HepG2 (cell line): ENCODE results near the gene GINM1. TPM values are rescaled to one million over a fixed set of nuclear protein-coding genes. Genes with fewer than 3 reads are reported as not detected.

ENCODE experiments used
- ASH2L ChIP-seq: fragments of 300-600, 200-600 bp; sonication (generic); IDR thresholded peaks from 2 replicates; pipeline ENCODE4 v1.7.0; 2017; ENCODE audit warnings: low read depth, mild to moderate bottlenecking, moderate library complexity, mixed read lengths, low read length; ENCODE audit not compliant: insufficient read length
- PCBP2 ChIP-seq: fragments of 200-400 bp; formaldehyde crosslinking; optimal IDR thresholded peaks from 2 replicates; pipeline ENCODE3; 2018; ENCODE audit warnings: low read length, low read depth; ENCODE audit not compliant: poor library complexity, severe bottlenecking
- REPIN1 ChIP-seq: sonication (generic); formaldehyde crosslinking; IDR thresholded peaks from 2 replicates; pipeline ENCODE4 v1.8.0; 2022; ENCODE audit warnings: missing genetic modification reagents, low read depth, mild to moderate bottlenecking, borderline replicate concordance
- RFXAP ChIP-seq: sonication (generic); formaldehyde crosslinking; IDR thresholded peaks from 2 replicates; pipeline ENCODE4 v1.4.0; 2020; ENCODE audit warnings: missing genetic modification reagents, borderline replicate concordance
- SP140L ChIP-seq: sonication (generic); formaldehyde crosslinking; IDR thresholded peaks from 2 replicates; pipeline ENCODE4 v1.4.0; 2020; ENCODE audit warnings: missing genetic modification reagents, borderline replicate concordance
- SRSF1 ChIP-seq: fragments of 200-400 bp; formaldehyde crosslinking; optimal IDR thresholded peaks from 2 replicates; pipeline ENCODE3; 2017; ENCODE audit warnings: mild to moderate bottlenecking, low read depth, low read length, moderate library complexity
- TOE1 ChIP-seq: sonication (generic); formaldehyde crosslinking; IDR thresholded peaks from 2 replicates; pipeline ENCODE4 v1.4.0; 2020; ENCODE audit warnings: mild to moderate bottlenecking, missing genetic modification reagents
- ZBTB3 ChIP-seq: sonication (generic); formaldehyde crosslinking; IDR thresholded peaks from 2 replicates; pipeline ENCODE4 v1.4.0; 2020; ENCODE audit warnings: low read depth, mild to moderate bottlenecking, moderate library complexity, missing genetic modification reagents, borderline replicate concordance
- ZFP37 ChIP-seq: sonication (generic); formaldehyde crosslinking; IDR thresholded peaks from 2 replicates; pipeline ENCODE4 v1.4.0; 2020; ENCODE audit warnings: missing genetic modification reagents, borderline replicate concordance
- ZFP82 ChIP-seq: sonication (generic); formaldehyde crosslinking; IDR thresholded peaks from 2 replicates; pipeline ENCODE4 v1.5.1; 2020; ENCODE audit warnings: mild to moderate bottlenecking, missing genetic modification reagents, borderline replicate concordance
- ZNF816 ChIP-seq: sonication (generic); formaldehyde crosslinking; IDR thresholded peaks from 2 replicates; pipeline ENCODE4 v1.8.0; 2022; ENCODE audit warnings: missing genetic modification reagents, mild to moderate bottlenecking, borderline replicate concordance
- polyA plus RNA-seq, 8 experiments: library from polyadenylated mRNA; depleted of rRNA in 3 of 8; stranded (reverse) in 7 of 8; unstranded in 1 of 8; fragments of >200 nt; fragmentation: Illumina TruSeq in 4 of 8; extraction: Trizol in 4 of 8; gene quantifications; 2 replicates each; pipeline versions ENCODE4 v1.2.1 to v1.2.3, GENCODE V29; 2011 to 2016; ENCODE audit warnings: low read depth in 4 of 8, missing spikeins in 1 of 8, mixed read lengths in 1 of 8; ENCODE audit not compliant: insufficient read depth in 1 of 8
- total RNA-seq, 5 experiments: library from RNA; depleted of rRNA; stranded (reverse); fragments of >200 nt; fragmentation: Illumina TruSeq; extraction: Trizol; gene quantifications; 2 replicates each; pipeline ENCODE4 v1.2.3, GENCODE V29; 2016; ENCODE audit warnings: low read depth in 1 of 5
- TF ChIP-seq, protein P1 (sequence below): sonication (generic); formaldehyde crosslinking; IDR thresholded peaks from 2 replicates; pipeline ENCODE4 v1.5.1; 2020; ENCODE audit warnings: mild to moderate bottlenecking, missing genetic modification reagents, moderate library complexity
- TF ChIP-seq, protein P2 (sequence below): sonication (generic); formaldehyde crosslinking; IDR thresholded peaks from 2 replicates; pipeline ENCODE4 v1.5.1; 2020; ENCODE audit warnings: mild to moderate bottlenecking, missing genetic modification reagents, borderline replicate concordance
- TF ChIP-seq, protein P3 (sequence below): IDR thresholded peaks from 2 replicates; pipeline ENCODE4 v1.6.1; 2012; ENCODE audit warnings: inconsistent platforms

The GINM1 gene
- total and polyA plus RNA-seq, 2 of the 13 experiments (the other 11 are each of a cell fraction or from before 2014, with no cell fraction given): 19.4 to 27.5 TPM

DNA sequence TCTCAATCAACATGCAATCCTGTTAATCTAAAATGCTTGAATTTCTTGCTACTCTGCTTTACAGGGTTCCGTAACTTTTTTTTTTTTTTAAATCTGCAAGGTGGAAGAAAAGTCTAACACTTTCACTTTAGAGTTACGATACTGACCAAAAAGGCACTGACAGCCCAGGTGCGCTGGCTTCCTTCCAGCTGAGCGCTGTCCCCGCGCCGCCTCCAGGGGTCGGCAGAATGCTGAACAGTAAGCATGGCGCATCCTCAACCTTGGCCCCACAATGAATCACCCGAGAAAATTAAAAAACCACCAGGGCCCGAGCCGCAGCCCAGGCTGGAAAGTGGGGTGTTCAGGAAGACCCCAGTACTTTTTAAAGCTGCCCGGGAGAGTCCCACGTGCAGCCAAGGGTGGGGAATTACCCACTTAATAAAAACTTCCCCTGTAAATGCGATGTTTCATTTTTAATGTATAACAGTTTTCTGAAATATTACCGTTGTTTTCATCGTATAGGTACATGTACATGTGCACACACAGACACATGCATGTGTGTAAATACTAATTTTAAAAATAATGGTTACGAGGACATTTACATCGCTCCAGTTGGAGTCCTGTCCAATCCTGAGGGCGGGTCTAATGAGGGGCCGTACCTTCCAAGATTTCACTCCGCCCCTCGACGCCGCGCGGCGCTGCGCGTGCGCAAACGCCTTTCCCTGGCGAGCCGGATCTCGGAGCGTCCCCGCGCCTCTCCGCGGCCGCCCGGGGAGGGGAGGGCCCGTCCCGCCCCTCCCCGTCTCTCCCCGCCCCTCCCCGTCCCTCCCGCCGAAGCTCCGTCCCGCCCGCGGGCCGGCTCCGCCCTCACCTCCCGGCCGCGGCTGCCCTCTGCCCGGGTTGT is at the start of gene GINM1 (continued):
- TF ChIP-seq TOE1: no peak
- no peak for TF ChIP-seq SRSF1
- TF ChIP-seq SP140L (CRISPR knock-in tag): peak; percentile 70; the same call in 1 of the 2 replicates
- no peak for TF ChIP-seq ZFP37
- TF ChIP-seq, protein P1, sequence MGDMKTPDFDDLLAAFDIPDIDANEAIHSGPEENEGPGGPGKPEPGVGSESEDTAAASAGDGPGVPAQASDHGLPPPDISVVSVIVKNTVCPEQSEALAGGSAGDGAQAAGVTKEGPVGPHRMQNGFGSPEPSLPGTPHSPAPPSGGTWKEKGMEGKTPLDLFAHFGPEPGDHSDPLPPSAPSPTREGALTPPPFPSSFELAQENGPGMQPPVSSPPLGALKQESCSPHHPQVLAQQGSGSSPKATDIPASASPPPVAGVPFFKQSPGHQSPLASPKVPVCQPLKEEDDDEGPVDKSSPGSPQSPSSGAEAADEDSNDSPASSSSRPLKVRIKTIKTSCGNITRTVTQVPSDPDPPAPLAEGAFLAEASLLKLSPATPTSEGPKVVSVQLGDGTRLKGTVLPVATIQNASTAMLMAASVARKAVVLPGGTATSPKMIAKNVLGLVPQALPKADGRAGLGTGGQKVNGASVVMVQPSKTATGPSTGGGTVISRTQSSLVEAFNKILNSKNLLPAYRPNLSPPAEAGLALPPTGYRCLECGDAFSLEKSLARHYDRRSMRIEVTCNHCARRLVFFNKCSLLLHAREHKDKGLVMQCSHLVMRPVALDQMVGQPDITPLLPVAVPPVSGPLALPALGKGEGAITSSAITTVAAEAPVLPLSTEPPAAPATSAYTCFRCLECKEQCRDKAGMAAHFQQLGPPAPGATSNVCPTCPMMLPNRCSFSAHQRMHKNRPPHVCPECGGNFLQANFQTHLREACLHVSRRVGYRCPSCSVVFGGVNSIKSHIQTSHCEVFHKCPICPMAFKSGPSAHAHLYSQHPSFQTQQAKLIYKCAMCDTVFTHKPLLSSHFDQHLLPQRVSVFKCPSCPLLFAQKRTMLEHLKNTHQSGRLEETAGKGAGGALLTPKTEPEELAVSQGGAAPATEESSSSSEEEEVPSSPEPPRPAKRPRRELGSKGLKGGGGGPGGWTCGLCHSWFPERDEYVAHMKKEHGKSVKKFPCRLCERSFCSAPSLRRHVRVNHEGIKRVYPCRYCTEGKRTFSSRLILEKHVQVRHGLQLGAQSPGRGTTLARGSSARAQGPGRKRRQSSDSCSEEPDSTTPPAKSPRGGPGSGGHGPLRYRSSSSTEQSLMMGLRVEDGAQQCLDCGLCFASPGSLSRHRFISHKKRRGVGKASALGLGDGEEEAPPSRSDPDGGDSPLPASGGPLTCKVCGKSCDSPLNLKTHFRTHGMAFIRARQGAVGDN (CRISPR knock-in tag): no peak; the same call in 1 of the 2 replicates
- peak; percentile 73; the same call in 1 of the 2 replicates for TF ChIP-seq REPIN1 (CRISPR knock-in tag)
- 0 out of 2 replicates have a peak, but pooled peaks have one; percentile 58 for TF ChIP-seq ZNF816 (CRISPR knock-in tag)
- peak; percentile 67 for TF ChIP-seq ASH2L
- 0 out of 2 replicates have a peak, but pooled peaks have one; percentile 39 for TF ChIP-seq ZBTB3 (CRISPR knock-in tag)
- TF ChIP-seq, protein P2, sequence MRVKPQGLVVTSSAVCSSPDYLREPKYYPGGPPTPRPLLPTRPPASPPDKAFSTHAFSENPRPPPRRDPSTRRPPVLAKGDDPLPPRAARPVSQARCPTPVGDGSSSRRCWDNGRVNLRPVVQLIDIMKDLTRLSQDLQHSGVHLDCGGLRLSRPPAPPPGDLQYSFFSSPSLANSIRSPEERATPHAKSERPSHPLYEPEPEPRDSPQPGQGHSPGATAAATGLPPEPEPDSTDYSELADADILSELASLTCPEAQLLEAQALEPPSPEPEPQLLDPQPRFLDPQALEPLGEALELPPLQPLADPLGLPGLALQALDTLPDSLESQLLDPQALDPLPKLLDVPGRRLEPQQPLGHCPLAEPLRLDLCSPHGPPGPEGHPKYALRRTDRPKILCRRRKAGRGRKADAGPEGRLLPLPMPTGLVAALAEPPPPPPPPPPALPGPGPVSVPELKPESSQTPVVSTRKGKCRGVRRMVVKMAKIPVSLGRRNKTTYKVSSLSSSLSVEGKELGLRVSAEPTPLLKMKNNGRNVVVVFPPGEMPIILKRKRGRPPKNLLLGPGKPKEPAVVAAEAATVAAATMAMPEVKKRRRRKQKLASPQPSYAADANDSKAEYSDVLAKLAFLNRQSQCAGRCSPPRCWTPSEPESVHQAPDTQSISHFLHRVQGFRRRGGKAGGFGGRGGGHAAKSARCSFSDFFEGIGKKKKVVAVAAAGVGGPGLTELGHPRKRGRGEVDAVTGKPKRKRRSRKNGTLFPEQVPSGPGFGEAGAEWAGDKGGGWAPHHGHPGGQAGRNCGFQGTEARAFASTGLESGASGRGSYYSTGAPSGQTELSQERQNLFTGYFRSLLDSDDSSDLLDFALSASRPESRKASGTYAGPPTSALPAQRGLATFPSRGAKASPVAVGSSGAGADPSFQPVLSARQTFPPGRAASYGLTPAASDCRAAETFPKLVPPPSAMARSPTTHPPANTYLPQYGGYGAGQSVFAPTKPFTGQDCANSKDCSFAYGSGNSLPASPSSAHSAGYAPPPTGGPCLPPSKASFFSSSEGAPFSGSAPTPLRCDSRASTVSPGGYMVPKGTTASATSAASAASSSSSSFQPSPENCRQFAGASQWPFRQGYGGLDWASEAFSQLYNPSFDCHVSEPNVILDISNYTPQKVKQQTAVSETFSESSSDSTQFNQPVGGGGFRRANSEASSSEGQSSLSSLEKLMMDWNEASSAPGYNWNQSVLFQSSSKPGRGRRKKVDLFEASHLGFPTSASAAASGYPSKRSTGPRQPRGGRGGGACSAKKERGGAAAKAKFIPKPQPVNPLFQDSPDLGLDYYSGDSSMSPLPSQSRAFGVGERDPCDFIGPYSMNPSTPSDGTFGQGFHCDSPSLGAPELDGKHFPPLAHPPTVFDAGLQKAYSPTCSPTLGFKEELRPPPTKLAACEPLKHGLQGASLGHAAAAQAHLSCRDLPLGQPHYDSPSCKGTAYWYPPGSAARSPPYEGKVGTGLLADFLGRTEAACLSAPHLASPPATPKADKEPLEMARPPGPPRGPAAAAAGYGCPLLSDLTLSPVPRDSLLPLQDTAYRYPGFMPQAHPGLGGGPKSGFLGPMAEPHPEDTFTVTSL (CRISPR knock-in tag): no peak; the same call in 1 of the 2 replicates
- TF ChIP-seq, protein P3, sequence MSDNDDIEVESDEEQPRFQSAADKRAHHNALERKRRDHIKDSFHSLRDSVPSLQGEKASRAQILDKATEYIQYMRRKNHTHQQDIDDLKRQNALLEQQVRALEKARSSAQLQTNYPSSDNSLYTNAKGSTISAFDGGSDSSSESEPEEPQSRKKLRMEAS: peak; percentile 75; the same call in 1 of the 2 replicates
- TF ChIP-seq PCBP2: no peak
- TF ChIP-seq ZFP82: no peak; the same call in 1 of the 2 replicates
- 0 out of 2 replicates have a peak, but pooled peaks have one; percentile 40 for TF ChIP-seq RFXAP (CRISPR knock-in tag)
